ENCODE measurements around the gene MRPS34. TPM values are rescaled to one million over a fixed set of nuclear protein-coding genes. Genes with fewer than 3 reads are reported as not detected.

MRPS34 gene
- total and polyA plus RNA-seq, 10 of the 15 experiments (the other 5 are each of a cell fraction or from before 2014, with no cell fraction given): 3.6 to 285 (median 147) TPM

DNA sequence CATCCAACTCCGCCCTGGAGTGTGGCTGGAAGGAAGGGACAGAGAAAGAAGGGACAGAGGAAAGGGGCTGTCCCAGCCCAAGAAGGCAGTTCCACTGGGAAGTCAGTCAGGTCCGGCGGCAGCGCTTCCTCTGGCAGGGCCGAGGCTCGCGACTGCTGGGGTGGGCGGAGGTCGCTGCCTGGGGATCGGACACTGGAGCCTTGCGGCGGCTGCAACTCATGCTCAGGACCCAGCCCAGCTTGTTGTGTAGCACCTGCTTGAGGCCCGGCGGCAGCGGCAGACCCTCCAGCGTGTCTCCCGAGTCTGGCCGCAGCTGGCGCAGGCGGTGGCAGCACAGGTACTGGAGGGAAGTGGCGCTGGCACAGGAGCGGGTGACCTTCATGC lies 4.0 kb upstream of the MRPS34 start:
- POLR2A ChIA-PET: interaction anchor here (0.5 kb wide), 1 partner anchor 72 kb away, joined by 3 read pairs; no protein-coding TSS in a partner anchor
- Histone ChIP-seq H3K4me2 (ENCODE audit: control insufficient read depth, insufficient read depth) (no peak overlapping the region), H3K27me3 (replicated peaks in 1 of 2; ENCODE audit: control insufficient read depth in 2 of 2, insufficient read depth in 2 of 2, low read length in 1 of 2) (no peaks in the 10 kb centered on the region), H3K27ac (ENCODE audit: control insufficient read depth, insufficient read depth) (no peak overlapping the region), H3K4me1 (ENCODE audit: control insufficient read depth, insufficient read depth, low read length) (peaks cover 17% of the 10 kb centered on the region), H3K9ac (ENCODE audit: control insufficient read depth, insufficient read depth, low read length) (no peak overlapping the region), H3K79me2 (ENCODE audit: control insufficient read depth, insufficient read depth, low read length) (peaks cover 28% of the 10 kb centered on the region), H3K4me3 (no peak overlapping the region), H3K36me3 (ENCODE audit: control insufficient read depth in 2 of 2, insufficient read depth in 2 of 2, low read length in 1 of 2) (peaks cover 3 to 8% of the 10 kb centered on the region in 2 experiments; a peak in 3 of 4 replicates), H4K20me1 (ENCODE audit: control insufficient read depth, insufficient read depth) (no peaks in the 10 kb centered on the region), H2AFZ (ENCODE audit: control insufficient read depth, low read depth, low read length) (no peak overlapping the region), H3K9me3 (replicated peaks; ENCODE audit: control insufficient read depth, insufficient read depth, low read length) (no peaks in the 10 kb centered on the region)
- TF ChIP-seq MYB (IDR thresholded peaks at IDR 0.05; ENCODE audit: borderline replicate concordance, low read depth, low read length): no peak
- TF ChIP-seq SREBF1 (IDR thresholded peaks at IDR 0.05; ENCODE audit: low read length): no peak
- no peak for TF ChIP-seq RBBP5 (conservative IDR thresholded peaks at IDR 0.05)
- no peak for TF ChIP-seq CHD4 (IDR thresholded peaks at IDR 0.05)
- TF ChIP-seq, protein P1, sequence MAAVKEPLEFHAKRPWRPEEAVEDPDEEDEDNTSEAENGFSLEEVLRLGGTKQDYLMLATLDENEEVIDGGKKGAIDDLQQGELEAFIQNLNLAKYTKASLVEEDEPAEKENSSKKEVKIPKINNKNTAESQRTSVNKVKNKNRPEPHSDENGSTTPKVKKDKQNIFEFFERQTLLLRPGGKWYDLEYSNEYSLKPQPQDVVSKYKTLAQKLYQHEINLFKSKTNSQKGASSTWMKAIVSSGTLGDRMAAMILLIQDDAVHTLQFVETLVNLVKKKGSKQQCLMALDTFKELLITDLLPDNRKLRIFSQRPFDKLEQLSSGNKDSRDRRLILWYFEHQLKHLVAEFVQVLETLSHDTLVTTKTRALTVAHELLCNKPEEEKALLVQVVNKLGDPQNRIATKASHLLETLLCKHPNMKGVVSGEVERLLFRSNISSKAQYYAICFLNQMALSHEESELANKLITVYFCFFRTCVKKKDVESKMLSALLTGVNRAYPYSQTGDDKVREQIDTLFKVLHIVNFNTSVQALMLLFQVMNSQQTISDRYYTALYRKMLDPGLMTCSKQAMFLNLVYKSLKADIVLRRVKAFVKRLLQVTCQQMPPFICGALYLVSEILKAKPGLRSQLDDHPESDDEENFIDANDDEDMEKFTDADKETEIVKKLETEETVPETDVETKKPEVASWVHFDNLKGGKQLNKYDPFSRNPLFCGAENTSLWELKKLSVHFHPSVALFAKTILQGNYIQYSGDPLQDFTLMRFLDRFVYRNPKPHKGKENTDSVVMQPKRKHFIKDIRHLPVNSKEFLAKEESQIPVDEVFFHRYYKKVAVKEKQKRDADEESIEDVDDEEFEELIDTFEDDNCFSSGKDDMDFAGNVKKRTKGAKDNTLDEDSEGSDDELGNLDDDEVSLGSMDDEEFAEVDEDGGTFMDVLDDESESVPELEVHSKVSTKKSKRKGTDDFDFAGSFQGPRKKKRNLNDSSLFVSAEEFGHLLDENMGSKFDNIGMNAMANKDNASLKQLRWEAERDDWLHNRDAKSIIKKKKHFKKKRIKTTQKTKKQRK (IDR thresholded peaks at IDR 0.05; ENCODE audit: low read depth, low read length): no peak
- TF ChIP-seq, protein P2, sequence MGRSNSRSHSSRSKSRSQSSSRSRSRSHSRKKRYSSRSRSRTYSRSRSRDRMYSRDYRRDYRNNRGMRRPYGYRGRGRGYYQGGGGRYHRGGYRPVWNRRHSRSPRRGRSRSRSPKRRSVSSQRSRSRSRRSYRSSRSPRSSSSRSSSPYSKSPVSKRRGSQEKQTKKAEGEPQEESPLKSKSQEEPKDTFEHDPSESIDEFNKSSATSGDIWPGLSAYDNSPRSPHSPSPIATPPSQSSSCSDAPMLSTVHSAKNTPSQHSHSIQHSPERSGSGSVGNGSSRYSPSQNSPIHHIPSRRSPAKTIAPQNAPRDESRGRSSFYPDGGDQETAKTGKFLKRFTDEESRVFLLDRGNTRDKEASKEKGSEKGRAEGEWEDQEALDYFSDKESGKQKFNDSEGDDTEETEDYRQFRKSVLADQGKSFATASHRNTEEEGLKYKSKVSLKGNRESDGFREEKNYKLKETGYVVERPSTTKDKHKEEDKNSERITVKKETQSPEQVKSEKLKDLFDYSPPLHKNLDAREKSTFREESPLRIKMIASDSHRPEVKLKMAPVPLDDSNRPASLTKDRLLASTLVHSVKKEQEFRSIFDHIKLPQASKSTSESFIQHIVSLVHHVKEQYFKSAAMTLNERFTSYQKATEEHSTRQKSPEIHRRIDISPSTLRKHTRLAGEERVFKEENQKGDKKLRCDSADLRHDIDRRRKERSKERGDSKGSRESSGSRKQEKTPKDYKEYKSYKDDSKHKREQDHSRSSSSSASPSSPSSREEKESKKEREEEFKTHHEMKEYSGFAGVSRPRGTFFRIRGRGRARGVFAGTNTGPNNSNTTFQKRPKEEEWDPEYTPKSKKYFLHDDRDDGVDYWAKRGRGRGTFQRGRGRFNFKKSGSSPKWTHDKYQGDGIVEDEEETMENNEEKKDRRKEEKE (IDR thresholded peaks at IDR 0.05): no peak
- TF ChIP-seq IRF4 (IDR thresholded peaks at IDR 0.05; ENCODE audit: low read depth, low read length): no peak
- TF ChIP-seq, protein P3, sequence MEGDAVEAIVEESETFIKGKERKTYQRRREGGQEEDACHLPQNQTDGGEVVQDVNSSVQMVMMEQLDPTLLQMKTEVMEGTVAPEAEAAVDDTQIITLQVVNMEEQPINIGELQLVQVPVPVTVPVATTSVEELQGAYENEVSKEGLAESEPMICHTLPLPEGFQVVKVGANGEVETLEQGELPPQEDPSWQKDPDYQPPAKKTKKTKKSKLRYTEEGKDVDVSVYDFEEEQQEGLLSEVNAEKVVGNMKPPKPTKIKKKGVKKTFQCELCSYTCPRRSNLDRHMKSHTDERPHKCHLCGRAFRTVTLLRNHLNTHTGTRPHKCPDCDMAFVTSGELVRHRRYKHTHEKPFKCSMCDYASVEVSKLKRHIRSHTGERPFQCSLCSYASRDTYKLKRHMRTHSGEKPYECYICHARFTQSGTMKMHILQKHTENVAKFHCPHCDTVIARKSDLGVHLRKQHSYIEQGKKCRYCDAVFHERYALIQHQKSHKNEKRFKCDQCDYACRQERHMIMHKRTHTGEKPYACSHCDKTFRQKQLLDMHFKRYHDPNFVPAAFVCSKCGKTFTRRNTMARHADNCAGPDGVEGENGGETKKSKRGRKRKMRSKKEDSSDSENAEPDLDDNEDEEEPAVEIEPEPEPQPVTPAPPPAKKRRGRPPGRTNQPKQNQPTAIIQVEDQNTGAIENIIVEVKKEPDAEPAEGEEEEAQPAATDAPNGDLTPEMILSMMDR (IDR thresholded peaks at IDR 0.05 in 2 of 3, conservative IDR thresholded peaks at IDR 0.05 in 1 of 3; ENCODE audit: control insufficient read depth in 2 of 3, extremely low read depth in 1 of 3, insufficient read depth in 1 of 3, low read depth in 3 of 3, low read length in 3 of 3): no peak
- no peak for TF ChIP-seq BRCA1 (IDR thresholded peaks at IDR 0.05; ENCODE audit: low read depth, low read length)
- TF ChIP-seq ESRRA (IDR thresholded peaks at IDR 0.05; ENCODE audit: low read length): no peak
- TF ChIP-seq ZNF384 (IDR thresholded peaks at IDR 0.05; ENCODE audit: borderline replicate concordance, low read depth, low read length): no peak
- TF ChIP-seq RAD51 (IDR thresholded peaks at IDR 0.05): no peak
- no peak for TF ChIP-seq MYC (IDR thresholded peaks at IDR 0.05; ENCODE audit: insufficient read depth, insufficient read length, insufficient replicate concordance, low read length, severe bottlenecking)
- CTCF ChIA-PET: no interaction called here
- RAD21 ChIA-PET (ENCODE audit: unreplicated experiment): no interaction called here
- intact Hi-C loops (cut with micrococcal nuclease; ENCODE audit: unreplicated experiment): no loop called here
- ATAC-seq: no peak
- in situ Hi-C loops (cut with MboI): no loop called here
- FAIRE-seq: no peak
- no TSS peak for BruUV-seq (replicated peaks)
- DNase-seq (ENCODE audit: low read depth, low spot score): no peak
- SMC1A ChIA-PET (ENCODE audit: uncharacterized antibody, unreplicated experiment): no interaction called here
- 95% methylated on average over 22 of the region's 22 CpGs for WGBS (ENCODE audit: insufficient coverage, insufficient replicate concordance, low lambda C conversion rate, missing lambda C conversion rate)

Measured in GM12878 (cell line).